GM12864 (cell line): ENCODE data around the gene MSI1.

ENCODE experiments used
- DNase-seq: peaks from one replicate; pipeline ENCODE4 v3.0.0-alpha.2; 2011; ENCODE audit warnings: low read depth
- H3K4me3 ChIP-seq: 2 replicates; pipeline ENCODE4 v1.5.1; 2011; ENCODE audit warnings: mild to moderate bottlenecking, low read depth, low read length, control low read depth
- CTCF ChIP-seq: IDR thresholded peaks from 2 replicates; pipeline ENCODE4 v1.5.1; 2011; ENCODE audit warnings: low read depth, mild to moderate bottlenecking, moderate library complexity, low read length, control low read depth, inconsistent platforms; ENCODE audit errors: missing control alignments

Gene MSI1

GRCh38 chr12:120323772-120324171 is 45.2 kb downstream of the MSI1 start:
- no peak for DNase-seq
- H3K4me3 ChIP-seq, result no peak overlapping the region
- TF ChIP-seq CTCF, result no peak

GRCh38 chr12:120321382-120322202 is 47.4 kb downstream of the MSI1 start:
- no peak overlapping the region for H3K4me3 ChIP-seq
- no peak for DNase-seq
- TF ChIP-seq CTCF, result no peak

GRCh38 chr12:120317224-120318105 is 51.5 kb downstream of the MSI1 start:
- peak; percentile 58 for TF ChIP-seq CTCF
- H3K4me3 ChIP-seq, result peak overlapping the region; percentile 72
- DNase-seq, result peak; percentile 98

GRCh38 chr12:120316798-120317223 is 52.2 kb downstream of the MSI1 start:
- no peak for DNase-seq
- no peak for TF ChIP-seq CTCF
- peak overlapping the region; percentile 72 for H3K4me3 ChIP-seq

- H3K4me3 ChIP-seq, result no peak overlapping the region
- no peak for DNase-seq
- peak; percentile 49 for TF ChIP-seq CTCF
Measured at GRCh38 chr12:120314220-120314619, 54.7 kb downstream of the MSI1 start.

- peak; percentile 74 for TF ChIP-seq CTCF
- DNase-seq, result peak; percentile 91
- peak within 1 kb of the TSS; percentile 83 for H3K4me3 ChIP-seq
Measured at GRCh38 chr12:120301962-120302815, 66.8 kb downstream of the MSI1 start, which contains the start of gene SIRT4. TSS of gene SIRT4 (plus strand) at chr12:120302321. CDS start at chr12:120303562, 1,241 bp downstream.
